Measurements from ENCODE around the gene RNF133. TPM values are rescaled to one million over a fixed set of nuclear protein-coding genes. Genes with fewer than 3 reads are reported as not detected.

RNF133 gene
- total RNA-seq: 0.70 TPM in 1 of 2 replicates, not detected in the other

- DNase-seq (ENCODE audit: extremely low read depth, low read depth, low spot score): no peak
Observed at GRCh38 chr7:122699017-122699416, at the start of gene RNF133. RNF133 (minus strand) TSS chr7:122699117; CDS start chr7:122698918, 199 bp downstream.

GRCh38 chr7:122748195-122748594 is 49.3 kb upstream of the RNF133 start:
- no peak for DNase-seq (ENCODE audit: extremely low read depth, low read depth, low spot score)

DNA sequence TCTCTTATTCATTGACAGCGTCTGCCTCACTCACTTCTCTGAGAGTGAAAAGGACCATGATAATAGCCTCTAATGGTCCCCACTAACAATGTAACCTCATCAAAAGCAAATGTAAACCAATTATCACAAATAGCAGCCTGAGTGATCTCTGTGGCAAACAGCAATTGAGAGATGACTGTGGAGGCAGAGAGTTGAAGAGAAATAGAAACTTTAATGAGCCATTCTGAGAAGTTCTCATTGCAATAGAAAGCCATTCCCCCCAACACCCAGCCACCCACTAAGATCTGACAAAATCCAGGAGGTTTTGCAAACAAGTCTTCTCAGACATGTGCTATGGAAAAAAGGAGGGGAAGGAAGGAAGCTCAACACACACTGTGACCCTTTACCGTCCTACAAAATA is 48.0 kb upstream of the RNF133 start:
- DNase-seq (ENCODE audit: extremely low read depth, low read depth, low spot score): no peak

GRCh38 chr7:122743211-122743610 is 44.3 kb upstream of the RNF133 start:
- DNase-seq (ENCODE audit: extremely low read depth, low read depth, low spot score): no peak

- no peak for DNase-seq (ENCODE audit: extremely low read depth, low read depth, low spot score)
Observed at GRCh38 chr7:122738947-122739346, 40.0 kb upstream of the RNF133 start.

DNA sequence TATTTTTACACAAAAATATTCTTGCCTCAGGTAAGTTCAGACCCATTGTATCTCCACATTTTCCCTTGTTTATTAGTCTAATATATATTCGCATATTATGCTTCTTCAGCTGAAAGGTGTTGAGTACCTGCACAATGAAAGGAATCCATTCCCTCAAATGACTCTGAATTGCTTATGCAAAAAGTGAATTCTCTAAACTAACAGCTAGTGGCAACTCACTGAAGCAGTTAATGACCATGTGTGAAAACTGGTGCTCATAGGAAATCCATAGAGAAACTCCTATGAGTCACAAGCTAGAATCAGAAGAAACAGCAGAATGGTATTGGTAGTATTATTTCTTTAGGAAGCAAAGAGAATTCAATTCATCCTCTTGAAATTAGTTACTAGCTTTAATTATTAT is 37.3 kb upstream of the RNF133 start:
- no peak for DNase-seq (ENCODE audit: extremely low read depth, low read depth, low spot score)

DNA sequence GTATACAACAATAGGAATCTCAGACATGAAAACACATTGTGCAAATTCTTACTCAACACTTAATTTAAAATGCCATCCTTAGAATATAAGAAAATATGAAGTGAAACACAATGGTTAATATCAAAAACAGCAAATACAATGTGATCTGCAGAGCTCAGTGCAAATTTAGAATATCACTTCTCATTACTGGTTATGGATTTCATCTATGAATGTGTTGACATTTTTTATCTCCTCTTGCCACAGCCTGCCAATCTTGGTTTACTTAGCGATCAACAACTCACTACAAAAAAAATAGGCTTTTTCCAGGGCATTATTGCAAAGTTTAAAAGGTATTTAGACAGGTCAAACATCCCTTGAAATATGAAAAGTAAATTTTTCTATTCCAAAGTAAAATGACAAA is 28.8 kb upstream of the RNF133 start:
- no peak for DNase-seq (ENCODE audit: extremely low read depth, low read depth, low spot score)

- DNase-seq (ENCODE audit: extremely low read depth, low read depth, low spot score): no peak
Observed at GRCh38 chr7:122727354-122727753, 28.4 kb upstream of the RNF133 start.

DNA sequence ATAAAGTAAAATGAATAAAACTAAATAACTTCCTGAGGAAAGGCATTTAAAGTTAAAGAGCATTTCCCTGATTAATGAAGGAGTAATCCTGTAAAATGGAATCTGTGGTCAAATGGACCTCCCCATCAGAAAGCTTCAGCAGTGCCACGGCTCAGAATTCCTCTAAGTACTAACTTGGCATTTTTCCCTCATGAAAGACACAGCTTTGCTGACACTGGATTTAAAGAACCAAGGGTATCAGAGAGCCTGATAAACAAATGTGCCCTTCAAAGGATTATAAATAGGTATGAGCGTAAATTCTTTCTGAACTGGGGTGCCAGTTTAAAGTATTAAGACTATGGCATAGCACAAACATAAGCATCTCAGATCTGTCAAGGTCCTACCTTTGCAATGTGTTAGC is 28.0 kb upstream of the RNF133 start:
- DNase-seq (ENCODE audit: extremely low read depth, low read depth, low spot score): no peak

DNA sequence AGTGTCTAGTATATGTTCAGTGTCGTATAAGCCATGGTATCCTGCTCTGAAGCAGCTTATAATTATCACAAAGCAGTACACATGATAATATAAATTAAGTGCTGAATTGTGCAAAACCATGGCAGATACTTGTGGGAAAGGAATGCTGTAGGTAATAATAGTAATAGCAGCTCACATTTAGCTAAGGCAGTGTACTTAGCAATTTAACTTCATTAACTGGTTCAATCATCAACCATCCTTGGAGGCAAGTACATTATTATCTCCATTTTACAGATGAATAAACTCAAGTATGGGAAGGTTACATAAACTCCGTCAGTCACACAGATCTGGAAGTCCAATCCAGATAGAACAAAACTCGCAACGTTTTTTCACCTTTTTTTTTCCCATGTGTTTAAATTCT is 25.4 kb upstream of the RNF133 start:
- no peak for DNase-seq (ENCODE audit: extremely low read depth, low read depth, low spot score)

DNA sequence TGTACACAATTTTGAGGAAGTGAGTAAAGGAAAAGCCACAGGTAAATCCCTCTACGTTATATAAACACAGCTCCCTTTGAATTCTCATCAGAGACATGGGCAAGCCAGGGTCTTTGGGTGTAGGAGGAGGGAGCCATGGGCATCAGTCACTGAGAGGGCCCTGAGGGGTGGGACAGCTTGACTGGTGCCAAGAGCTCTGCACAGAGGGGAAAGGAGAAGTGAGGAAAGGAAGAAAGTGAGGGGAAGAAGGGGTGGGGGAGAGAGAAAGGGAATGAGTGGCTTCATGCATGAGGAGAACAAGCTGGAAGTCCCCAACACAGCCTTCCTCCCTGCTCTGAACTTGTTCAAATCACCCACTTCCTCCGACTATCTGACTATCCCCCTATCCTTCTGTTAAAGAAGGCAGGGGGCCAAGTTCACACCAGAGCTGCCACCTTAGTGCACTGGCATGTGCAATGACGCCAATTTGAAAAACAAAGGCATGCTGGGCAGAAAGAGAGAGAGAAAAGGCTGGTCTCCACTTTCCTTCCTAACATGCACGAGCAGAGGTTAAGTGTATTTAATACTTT is 20.2 kb upstream of the RNF133 start:
- DNase-seq (ENCODE audit: extremely low read depth, low read depth, low spot score): no peak

DNA sequence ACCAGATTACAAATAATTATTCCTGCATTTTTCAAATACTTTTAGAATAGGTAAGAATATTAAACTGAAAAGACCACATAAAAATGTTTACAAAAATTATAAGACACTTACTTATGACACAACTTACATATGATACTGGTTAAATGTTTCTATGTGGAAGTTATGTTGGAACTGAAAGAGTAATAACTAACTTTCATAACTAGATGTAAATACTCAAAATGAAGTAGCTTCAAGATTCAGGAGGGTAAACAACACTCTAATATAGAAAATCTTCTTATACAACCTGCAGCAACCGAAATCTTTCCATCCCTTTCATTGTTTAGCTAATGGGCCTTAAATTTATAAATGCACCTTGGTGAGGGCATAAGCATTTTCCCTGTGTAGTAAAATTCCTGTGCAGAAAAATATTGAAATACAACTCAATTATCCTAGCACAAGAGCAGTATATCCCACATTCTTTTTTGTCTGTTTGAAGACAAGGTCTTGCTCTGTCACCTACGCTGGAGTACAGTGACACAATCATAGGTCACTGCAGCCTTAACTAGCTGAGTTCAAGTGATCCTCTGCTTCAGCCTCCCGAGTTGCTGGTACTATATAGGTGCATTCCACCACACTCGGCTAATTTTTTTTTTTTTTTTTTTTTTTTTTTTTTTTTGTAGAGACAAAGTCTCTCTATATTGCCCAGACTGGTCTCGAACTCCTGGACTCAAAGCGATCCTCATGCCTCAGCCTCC is 18.6 kb upstream of the RNF133 start:
- DNase-seq (ENCODE audit: extremely low read depth, low read depth, low spot score): no peak

GRCh38 chr7:122715183-122715582 is 16.3 kb upstream of the RNF133 start:
- DNase-seq (ENCODE audit: extremely low read depth, low read depth, low spot score): no peak

DNA sequence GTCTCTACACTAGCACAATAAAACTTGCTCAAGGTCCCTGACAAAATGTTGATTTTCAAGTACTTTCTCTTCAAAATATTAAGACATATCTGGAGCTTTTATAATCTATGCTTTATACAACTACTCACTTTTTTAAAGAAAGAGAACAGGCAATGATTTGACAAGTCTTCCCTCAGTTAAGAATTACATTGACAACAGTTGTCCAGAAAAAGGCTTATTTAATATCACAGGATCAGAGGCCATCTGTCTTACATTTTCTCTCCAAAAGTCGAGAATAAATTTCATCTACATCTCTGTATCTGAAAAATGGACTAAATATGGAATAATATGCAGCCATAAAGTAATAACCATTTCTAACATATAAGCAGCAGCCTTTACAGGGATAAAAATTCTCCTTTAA is 12.0 kb upstream of the RNF133 start:
- no peak for DNase-seq (ENCODE audit: extremely low read depth, low read depth, low spot score)

DNA sequence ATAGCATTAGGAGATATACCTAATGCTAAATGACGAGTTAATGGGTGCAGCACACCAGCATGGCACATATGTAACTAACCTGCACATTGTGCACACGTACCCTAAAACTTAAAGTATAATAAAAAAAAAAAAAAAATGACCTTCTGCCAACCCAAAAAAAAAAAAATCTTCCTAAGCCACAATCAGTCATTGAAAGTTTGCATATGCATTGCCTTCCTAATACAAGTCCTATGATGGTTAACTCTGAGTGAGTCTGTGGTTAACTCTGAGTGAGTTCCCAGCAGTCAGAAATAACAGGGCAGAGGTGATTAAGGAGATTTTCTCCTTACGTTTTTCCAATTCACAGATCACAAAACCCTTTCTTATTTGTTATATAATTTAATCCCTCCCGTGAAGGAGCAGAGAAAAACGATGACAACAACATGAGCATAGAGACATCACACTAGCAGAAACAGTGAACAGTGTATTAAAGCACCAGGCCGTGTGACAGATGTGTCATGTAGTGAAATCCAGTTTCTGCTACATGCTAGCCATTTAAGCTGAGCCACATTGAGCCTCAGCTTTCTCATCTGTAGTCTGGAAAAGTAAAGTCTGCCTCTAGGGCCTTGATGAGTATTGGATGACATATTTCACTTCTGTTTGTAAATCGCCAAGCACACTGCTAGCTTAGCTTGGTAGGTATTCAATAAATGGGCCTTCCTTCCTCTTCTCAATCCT is 11.2 kb upstream of the RNF133 start:
- no peak for DNase-seq (ENCODE audit: extremely low read depth, low read depth, low spot score)

DNA sequence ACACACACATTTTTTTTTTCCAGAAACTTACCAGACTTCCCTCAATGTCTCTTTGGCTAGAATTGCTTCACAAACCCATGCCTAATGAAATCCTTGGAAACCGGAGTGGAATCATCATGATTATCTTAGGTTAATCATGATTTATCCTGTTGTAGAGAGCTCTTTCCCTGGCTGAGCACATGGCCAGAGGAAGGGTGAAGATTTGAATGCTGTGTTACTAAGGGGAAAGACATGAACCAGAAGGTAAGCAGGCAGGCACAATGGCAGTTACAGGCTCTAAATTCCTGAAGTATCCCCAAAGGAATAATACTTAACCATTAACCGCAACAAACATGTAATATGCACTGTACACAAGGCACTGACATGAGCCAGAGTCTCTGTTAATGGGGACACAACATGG is 7.9 kb upstream of the RNF133 start:
- no peak for DNase-seq (ENCODE audit: extremely low read depth, low read depth, low spot score)

DNA sequence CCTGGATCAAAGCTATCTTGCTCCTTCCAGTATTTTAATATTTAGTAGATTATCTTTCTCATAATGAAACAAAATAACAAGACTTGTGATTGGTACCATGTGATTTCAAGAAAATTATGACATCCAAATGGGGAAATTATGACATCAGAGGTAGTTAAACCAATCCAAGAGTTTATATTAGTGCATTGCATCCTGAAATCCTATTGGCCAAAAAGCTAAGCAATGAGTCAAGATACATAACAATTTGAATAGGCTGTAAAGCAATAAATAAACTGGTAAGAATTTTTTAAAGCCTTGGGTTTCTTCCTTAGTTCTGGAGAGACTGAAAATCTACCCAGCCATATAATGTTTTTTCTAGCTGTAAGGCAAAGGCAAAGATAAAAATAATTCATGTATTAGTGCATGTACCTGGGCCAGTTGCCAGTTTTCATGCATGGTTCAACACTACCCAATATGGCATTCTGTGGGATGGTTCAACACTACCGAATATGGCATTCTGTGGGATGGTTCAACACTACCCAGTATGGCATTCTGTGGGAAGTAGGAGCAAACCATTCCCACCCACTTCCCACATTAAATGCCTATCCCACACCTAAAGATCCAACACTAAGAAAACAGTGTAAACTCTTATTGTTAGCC is 4.1 kb upstream of the RNF133 start, which contains the start of gene RNF148:
Gene RNF148 (minus strand): TSS at position 51 of the 639 bp plus-strand sequence. CDS start 172 bp downstream, outside the sequence.
- no peak for DNase-seq (ENCODE audit: extremely low read depth, low read depth, low spot score)

- no peak for DNase-seq (ENCODE audit: extremely low read depth, low read depth, low spot score)
Observed at GRCh38 chr7:122695816-122696215, 3.1 kb downstream of the RNF133 start.

- DNase-seq (ENCODE audit: extremely low read depth, low read depth, low spot score): no peak
Observed at GRCh38 chr7:122694697-122695096, 4.2 kb downstream of the RNF133 start.

GRCh38 chr7:122692769-122693309 is 6.1 kb downstream of the RNF133 start:
- DNase-seq (ENCODE audit: extremely low read depth, low read depth, low spot score): no peak

GRCh38 chr7:122691569-122692235 is 7.2 kb downstream of the RNF133 start:
- DNase-seq (ENCODE audit: extremely low read depth, low read depth, low spot score): no peak
